HTERT RPE-1 (cell line): ENCODE measurements around the gene CLASP1.

ENCODE experiments used
- in situ Hi-C: fragments of 300-500 bp; cut with MboI; formaldehyde crosslinking; loops from 4 replicates; pipeline ENCODE4 v1.14.3; 2020; ENCODE audit warnings: low sequenced_read_pairs

CLASP1 gene

GRCh38 chr2:121297217-121297830 lies 351.9 kb downstream of the CLASP1 start:
- in situ Hi-C loops = no loop called here

DNA sequence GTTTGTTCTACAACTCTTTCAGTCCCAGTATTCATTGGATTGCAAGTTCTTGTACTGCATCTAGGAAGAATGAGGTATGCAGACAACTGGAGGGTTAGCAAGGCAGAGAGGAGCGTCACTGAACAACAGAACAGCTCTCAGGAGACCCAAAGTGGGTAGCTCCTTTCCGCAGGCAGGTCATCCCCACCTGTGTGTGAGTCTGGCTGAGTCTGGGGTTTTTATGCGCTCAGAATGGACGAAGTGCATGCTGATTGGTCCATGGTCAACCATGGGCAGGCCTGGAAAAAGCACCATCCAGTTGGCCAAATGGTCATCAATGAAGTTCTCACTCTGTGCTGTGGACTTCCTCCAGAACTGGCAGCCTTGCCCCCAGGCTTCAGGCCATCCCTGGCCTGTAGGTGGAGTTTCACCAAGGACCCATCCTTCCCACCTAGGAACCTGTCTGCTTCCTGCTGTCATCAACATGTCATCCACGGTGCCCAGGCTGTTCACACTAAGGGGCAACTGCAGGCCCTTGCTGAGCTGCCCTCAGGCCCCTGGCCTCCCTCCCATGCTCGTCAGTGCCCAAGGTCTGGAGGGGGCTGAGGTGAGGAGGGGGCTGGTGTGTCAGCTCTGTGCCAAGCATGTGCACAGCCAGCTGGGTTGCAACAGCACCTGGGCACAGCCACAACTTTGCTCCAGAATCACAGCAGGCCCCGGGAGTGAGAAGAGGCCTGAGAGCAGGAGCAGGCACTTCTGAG lies 353.2 kb downstream of the CLASP1 start:
- in situ Hi-C loops = no loop called here

- in situ Hi-C loops = no loop called here
Measured at GRCh38 chr2:121294881-121295840, 354.1 kb downstream of the CLASP1 start.

- in situ Hi-C loops = no loop called here
Measured at GRCh38 chr2:121293450-121294325, 355.6 kb downstream of the CLASP1 start.

DNA sequence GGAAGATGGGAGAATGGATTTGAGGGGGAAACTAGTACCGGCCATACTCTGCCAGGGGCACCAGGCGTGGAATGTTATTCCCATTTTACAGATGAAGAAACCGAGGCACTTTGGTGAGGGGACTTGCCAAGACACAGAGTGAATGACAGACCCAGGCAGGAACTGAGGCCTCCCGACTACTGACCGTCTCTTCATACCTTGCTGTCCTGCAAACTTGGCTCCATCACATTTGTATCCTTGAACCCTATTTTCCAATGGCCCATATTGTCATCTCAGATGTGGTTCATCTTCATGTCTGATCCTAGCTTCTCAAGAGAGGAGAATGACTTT lies 358.0 kb downstream of the CLASP1 start:
- in situ Hi-C loops = no loop called here

DNA sequence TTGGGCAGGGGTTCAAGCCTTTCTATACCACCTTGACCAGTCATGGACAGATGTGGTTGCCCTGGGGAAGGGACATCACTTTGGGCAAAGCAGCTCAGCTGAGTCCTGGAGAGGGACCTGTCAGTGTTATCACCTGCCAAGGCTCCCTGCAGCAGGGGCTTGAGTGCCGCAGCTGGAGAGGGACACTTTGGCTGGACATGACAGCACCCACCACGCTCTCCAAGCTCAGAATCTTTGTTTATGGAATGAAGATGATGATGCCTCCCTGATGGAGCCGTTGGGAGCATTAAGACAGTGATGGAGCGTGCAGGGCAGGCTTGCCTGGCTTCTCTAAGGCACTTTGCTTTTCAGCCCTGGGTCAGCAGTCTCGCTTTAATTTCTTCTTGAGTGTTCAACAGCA lies 360.0 kb downstream of the CLASP1 start:
- in situ Hi-C loops = no loop called here

- in situ Hi-C loops = no loop called here
Measured at GRCh38 chr2:121288454-121289231, 360.6 kb downstream of the CLASP1 start.

DNA sequence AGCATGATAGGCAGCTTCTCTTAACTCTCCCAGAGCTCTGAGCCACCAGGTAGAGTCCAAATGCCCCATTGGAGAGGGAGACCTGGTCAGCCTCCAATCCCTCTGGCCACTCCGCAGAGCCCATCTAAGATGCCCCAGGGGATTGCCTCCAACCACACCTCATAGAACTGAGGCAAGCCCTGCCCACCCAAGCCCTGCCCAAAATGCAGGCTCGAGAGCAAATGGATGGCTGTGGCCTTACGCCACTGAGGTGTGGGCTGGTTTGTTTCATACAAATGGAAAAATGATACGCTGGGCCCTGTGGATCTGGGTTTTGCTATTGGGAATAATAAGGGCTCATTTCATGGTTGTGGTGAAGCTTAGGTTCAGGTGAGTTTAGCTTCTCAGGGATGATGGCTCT lies 361.3 kb downstream of the CLASP1 start:
- in situ Hi-C loops = no loop called here
